OCI-M2 (cell line): Measurements from ENCODE around the gene PLEKHN1.

ENCODE experiments used
- DNase-seq: peaks from one replicate; lab custom pipeline; 2025; ENCODE audit not compliant: unreplicated experiment; lab: John Stamatoyannopoulos, UW

Gene PLEKHN1

DNA sequence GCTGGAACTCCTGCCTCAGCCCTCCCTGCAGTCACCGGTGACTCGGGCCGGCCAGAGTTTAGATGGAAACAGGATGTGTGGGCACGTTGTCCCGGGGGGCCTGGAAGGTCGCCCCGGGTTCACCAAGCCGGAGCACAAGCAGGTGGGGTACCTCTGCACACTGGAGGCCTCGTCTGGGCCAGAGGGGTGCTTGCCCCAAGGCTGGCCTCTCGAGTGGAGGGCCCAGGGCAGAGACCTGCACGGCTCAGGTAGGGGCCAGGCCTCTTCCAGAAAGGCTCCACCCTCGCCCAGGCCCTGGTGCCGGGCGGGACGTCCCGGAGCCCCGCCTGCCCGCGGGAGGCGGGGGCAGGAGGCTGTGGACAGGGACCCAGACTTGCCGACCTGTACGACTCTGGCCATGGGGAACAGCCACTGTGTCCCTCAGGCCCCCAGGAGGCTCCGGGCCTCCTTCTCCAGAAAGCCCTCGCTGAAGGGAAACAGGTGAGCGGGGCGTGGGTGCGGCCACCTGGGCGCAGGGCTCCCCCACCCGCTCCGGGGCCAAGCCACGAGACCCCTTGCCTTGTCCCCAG lies at the start of gene PLEKHN1:
Gene PLEKHN1 (plus strand): TSS at position 348 of the 569 bp plus-strand sequence. CDS start 50 bp downstream, at position 398.
- DNase-seq = no peak

GRCh38 chr1:917076-917459 lies 49.2 kb upstream of the PLEKHN1 start:
- no peak for DNase-seq

GRCh38 chr1:917466-918091 lies 48.7 kb upstream of the PLEKHN1 start:
- DNase-seq = no peak

DNA sequence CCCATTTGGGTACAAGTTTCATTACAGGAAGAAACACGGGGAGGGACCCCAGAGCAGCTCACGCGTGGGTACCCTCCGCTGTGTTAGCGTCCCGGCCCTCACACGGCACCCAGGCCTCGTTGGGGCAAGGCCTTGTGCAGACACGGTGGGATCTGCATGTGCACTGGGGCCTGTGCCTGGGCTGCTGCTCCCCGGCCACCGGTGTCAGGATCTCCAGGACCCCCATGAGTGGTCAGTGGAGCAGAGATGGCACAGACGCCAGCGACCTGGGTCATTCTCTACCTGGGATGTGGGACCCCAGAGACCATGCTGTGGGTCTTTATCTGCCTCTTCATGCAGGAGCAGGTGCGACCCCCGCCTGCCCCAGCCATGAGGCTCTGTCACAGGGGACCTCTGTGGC lies 47.9 kb upstream of the PLEKHN1 start:
- DNase-seq = no peak

GRCh38 chr1:918843-919242 lies 47.4 kb upstream of the PLEKHN1 start:
- DNase-seq = no peak

DNA sequence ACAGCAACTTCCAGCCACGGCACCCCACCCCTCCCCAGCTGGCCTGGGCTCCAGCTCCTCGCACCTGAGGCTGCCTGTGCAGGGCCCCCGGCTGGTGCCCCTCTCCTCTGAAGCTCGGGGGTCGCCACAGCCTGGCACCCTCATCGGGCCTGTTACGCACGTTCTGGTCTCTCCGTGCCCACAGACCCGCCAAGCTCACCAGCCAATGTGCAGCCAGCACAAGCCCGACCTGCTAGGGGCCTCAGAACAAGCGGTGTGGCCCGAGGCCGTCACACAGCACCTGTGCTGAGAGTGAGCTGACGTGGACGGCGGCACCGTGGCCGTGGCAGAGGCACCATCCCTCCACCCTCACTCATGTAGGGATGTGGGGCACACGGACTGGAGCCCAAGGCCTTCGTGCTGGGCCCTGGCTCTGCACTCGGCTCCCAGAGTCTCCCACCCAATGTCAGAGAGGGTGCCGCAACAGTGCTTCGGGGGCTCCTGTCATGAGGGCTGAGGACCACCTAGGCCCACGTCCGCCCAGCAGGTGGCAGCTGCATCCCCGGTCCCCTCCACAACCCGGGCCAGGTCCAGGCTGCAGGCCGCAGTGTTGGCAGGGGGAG lies 46.9 kb upstream of the PLEKHN1 start:
- no peak for DNase-seq

DNA sequence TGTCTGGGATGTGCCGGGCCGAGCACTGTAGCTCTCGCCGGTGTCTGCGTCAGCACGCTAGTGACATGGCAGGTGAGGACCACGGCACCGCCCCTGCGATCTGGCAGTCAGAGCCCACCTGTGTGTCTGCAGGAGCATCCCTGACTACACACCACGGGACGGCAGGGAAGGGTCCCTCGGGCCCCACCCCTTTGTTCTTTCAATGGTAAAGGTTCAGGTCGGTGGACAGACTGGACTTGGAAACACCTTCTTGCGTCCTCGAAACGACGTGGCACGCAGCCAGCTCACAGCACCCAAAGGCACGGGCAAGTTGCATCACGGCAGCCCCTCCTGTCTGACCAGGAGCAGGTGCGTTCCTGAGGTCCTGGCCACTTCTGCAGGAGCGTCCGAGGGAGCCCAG lies 46.3 kb upstream of the PLEKHN1 start:
- no peak for DNase-seq

DNA sequence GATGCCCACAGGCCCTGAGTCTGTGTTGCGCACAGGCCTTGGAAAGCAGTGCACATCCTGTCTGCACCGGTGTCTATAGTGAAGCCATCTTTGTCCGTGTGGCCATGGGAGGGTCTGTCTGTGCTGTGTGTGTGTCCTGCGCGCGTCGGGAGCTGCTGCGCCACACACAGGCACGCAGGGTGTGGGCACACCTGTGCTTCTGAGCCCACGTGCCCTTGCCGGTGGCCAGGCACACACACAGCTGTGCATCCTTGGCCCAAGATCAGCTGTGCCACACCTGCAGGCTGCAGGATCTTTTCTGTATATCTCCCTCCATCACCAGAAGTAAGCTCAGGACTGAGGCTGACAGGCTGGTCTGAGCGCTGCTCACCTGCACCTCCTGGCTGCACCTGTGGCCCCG lies 45.8 kb upstream of the PLEKHN1 start:
- DNase-seq = no peak

GRCh38 chr1:921011-921837 lies 45.1 kb upstream of the PLEKHN1 start:
- no peak for DNase-seq

DNA sequence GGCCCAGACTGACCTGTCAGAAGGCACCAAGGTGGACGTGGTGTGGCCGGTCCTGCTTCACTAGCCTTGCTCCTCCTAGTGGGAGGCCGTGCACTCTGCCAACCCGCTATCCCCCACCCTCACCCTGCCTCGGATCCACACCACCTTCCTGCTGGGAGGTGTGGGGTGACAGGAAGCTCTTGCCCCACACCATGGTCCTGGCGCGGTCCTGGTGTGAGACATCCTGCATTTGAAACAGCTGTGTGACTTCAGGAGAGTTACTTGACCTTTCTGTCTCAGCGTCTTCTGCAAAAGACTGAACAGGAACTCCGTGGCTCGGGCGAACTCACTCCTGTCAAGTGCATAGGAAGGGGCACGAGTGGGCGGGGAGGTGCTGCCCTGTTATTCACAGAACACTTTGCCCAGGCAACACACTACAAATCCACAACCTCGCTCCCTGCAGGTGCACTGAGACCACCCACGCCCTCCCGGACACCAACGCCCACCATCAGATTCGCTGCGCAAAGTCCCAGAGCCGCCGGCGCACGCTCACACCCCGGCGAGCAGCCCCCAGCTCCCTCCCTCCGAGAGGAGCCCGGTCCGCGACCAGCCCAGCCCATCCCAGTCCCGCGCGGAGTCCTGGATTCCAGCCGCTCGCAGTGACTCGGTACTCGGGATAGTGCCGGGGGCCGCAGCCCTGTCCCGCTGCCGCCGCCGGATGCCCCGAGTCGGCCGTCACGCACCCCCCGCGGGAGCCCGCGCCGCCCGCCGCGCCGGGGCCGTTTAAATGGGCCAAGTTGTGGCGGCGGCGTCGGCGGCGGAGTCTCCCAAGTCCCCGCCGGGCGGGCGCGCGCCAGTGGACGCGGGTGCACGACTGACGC lies 42.9 kb upstream of the PLEKHN1 start, which contains the start of gene SAMD11:
Gene SAMD11 (plus strand): TSS at position 793 of the 860 bp plus-strand sequence. CDS start 509 bp downstream, outside the sequence.
- no peak for DNase-seq

GRCh38 chr1:923991-924655 lies 42.2 kb upstream of the PLEKHN1 start:
- no peak for DNase-seq

- DNase-seq = no peak
Observed at GRCh38 chr1:924656-925560, 41.4 kb upstream of the PLEKHN1 start.

- no peak for DNase-seq
Observed at GRCh38 chr1:925561-926421, 40.5 kb upstream of the PLEKHN1 start.

GRCh38 chr1:927234-927633 lies 39.0 kb upstream of the PLEKHN1 start:
- no peak for DNase-seq

- no peak for DNase-seq
Observed at GRCh38 chr1:927748-928147, 38.5 kb upstream of the PLEKHN1 start.

- DNase-seq = no peak
Observed at GRCh38 chr1:928825-929661, 37.2 kb upstream of the PLEKHN1 start.
